ENCODE results near the gene PRMT2.
"Not testable (repeated sequence)": the region's sequence is repeated elsewhere in the genome, so short reads cannot be mapped to it uniquely, and the experiment has no call there.

Gene PRMT2

GRCh38 chr21:46617267-46618051 lies 18.0 kb upstream of the PRMT2 start:
- DNase-seq (ENCODE audit: low spot score) = no peak

DNA sequence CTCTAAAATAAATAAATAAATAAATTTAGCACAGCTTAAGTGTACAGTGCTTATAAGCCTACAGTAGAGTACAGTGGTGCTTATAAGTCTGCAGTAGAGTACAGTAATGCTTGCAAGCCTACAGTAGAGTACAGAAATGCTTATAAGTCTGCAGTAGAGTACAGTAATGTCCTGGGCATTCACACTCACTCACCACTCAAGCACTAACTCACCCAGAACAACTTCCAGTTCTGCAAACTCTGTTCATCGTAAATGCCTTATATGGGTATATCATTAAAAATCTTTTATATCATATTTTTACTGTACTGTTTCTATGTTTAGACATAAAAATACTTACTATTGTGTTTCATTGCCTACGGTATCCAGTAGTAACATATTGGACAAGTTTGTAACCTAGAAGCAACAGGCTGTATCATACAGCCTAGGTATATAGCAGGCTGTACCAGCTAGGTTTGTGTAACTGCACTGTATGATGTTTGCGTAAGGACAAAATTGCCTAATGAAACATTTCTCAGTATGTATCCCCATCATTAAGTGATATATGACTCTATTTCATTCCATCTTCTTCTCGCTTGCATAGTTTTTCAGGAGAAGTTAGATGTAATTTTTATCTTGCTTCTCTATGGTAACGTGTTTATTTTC lies 16.6 kb upstream of the PRMT2 start:
- no peak for DNase-seq (ENCODE audit: low spot score)

DNA sequence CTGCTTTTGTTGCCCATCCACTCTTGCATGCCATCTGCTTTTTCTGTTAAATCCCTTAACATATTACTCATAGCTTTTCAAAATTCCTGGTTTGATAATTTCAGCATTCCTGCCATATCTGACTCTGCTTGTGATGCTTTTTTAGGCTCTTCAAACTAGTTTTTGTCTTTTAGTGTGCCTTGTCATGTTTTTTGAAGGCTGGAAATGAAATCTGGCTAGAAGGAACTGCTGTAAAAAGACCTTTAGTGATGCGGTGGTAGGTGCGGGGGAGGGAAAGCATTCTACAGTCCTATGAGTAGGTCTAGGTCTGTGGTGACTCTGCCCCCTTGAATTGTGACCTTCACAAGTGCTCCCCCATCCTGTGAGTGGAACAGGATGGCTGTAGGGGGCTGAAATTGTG lies 15.6 kb upstream of the PRMT2 start:
- DNase-seq (ENCODE audit: low spot score) = no peak

DNA sequence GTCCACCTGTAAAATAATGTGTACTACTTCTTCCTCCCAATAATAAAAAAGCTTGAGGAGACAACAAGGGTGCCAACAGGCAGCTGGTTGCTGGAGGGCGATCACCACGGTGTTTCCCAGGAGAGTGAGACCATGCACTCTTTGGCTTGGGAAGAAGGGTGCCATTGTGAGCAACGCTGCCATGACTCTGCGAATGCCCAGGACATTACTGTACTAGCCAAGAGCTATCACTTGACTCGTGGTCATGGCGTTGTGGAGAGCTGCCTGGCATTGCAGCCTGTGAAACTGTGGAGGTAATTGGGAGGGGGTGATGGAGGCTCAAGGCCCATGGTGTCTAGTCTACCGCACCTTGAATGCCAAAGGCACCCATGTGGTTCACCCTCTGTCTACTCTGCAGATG lies 14.6 kb upstream of the PRMT2 start:
- no peak for DNase-seq (ENCODE audit: low spot score)

GRCh38 chr21:46621457-46622182 lies 13.9 kb upstream of the PRMT2 start:
- DNase-seq (ENCODE audit: low spot score) = no peak

DNA sequence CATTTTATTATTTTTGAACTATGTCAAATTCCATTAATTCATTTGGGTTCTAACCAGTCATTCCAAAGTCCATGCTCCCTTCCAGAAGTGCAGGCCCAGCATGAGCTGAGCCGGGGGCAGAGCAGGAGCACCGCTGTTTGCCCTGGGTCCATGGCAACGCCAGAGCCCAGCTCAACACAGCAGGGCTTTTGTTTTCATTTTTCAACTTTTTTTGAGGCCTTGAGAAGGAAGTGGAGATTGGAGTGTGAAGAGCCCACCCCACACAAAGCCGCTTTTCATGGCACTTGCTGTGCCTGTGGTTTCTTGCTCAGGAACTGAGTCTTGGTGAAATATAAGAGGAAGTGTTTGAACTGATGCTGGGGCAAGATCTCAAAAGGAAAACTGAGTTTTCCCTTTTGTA lies 13.2 kb upstream of the PRMT2 start:
- DNase-seq (ENCODE audit: low spot score) = peak; percentile 20

DNA sequence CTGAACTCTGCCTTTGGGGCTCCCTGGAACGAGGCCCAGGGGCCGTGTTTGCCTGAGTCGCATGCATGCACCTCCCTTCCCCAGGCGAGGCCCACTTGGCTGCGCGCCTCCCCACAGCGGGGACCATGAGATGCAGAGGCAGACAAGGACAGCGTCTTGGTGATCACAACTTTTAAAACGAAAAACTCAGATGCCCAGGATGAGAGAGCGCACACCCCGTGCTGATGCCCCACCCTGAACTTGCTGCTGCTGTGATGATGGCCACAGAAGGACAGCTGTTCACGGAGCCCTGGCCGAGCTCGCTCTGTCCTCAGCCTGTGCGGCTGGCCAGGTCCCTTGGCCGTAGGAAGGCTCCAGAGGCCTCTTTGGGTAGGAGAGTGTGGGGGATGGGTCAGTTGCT lies 11.4 kb upstream of the PRMT2 start:
- no peak for DNase-seq (ENCODE audit: low spot score)

- DNase-seq (ENCODE audit: low spot score) = no peak
Observed at GRCh38 chr21:46625759-46626158, 9.7 kb upstream of the PRMT2 start.

- DNase-seq (ENCODE audit: low spot score) = no peak
Observed at GRCh38 chr21:46626536-46626935, 8.9 kb upstream of the PRMT2 start.

- no peak for DNase-seq (ENCODE audit: low spot score)
Observed at GRCh38 chr21:46626975-46627501, 8.4 kb upstream of the PRMT2 start.

DNA sequence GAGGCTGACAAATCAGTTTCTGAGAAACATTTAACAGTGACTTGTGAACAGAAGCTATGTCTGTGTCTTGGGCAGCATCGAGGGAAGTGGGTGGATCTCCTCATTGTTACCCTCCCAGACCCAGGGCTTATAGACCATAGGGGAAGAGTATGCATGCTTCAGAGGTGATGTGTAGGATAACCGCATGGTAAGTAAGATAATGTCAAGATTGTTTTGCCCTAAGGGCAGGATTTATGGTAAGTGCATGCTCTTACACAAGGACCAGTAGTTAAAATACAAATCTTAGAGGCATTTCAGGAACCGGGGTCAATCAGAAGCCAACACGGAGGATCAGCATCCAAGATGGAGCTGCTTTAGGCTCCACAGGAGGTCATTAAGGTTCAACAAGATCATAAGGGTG lies 7.7 kb upstream of the PRMT2 start:
- no peak for DNase-seq (ENCODE audit: low spot score)

GRCh38 chr21:46628868-46629267 lies 6.6 kb upstream of the PRMT2 start:
- DNase-seq (ENCODE audit: low spot score) = no peak

GRCh38 chr21:46630915-46631314 lies 4.6 kb upstream of the PRMT2 start:
- DNase-seq (ENCODE audit: low spot score) = not testable (repeated sequence)

GRCh38 chr21:46633566-46633965 lies 1.9 kb upstream of the PRMT2 start:
- no peak for DNase-seq (ENCODE audit: low spot score)

DNA sequence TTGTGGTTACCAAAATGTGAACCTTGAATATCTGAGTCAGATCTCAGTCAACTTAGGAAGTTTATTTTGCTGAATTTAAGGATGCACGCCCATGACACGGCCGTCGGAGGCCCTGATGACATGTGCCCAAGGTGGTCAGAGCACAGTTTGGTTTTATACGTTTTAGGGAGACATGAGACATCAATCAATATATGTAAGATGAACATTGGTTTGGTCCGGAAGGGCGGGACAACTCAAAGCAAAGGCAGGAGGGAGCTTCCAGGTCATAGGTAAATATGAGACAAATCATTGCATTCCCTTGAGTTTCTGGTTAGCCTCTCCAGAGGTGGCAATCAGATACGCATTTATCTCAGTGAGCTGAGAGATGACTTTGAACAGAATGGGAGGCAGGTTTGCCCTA lies 1.0 kb upstream of the PRMT2 start:
- DNase-seq (ENCODE audit: low spot score) = no peak

DNA sequence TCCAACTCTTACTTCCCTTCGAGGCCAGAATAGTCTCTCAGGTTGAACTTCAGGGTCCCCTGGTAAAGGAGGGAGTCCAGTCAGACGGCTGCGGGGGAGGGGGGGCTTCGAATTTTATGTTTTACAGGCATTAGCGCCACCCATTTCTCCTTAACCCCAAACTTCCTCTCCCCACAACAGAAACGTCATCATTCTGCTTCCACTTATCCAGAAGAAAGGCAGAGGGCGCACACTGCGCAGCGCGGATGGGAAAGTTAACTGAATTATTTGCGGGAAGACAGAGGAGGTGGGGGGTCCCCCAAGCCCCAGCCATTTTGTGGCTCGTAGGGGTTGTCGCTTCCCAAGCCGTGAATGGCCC lies 529 bp upstream of the PRMT2 start:
- peak; percentile 79 for DNase-seq (ENCODE audit: low spot score)

DNA sequence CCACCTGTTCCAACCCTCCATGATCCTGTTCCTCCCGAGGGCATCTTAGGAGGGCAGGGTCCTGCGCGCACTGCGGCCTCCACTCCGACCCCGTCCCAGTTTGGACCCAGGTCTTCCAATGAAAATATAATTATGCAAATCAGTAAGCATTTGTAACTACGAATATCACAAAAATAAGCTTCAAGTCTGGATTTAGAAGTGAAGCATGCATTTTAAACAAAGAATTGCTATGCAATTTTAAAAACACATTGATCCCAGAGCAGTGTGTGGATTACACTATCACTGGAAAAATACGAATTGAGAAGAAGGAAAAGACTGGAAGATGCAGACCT lies 673 bp downstream of the PRMT2 start:
- no peak for DNase-seq (ENCODE audit: low spot score)

DNA sequence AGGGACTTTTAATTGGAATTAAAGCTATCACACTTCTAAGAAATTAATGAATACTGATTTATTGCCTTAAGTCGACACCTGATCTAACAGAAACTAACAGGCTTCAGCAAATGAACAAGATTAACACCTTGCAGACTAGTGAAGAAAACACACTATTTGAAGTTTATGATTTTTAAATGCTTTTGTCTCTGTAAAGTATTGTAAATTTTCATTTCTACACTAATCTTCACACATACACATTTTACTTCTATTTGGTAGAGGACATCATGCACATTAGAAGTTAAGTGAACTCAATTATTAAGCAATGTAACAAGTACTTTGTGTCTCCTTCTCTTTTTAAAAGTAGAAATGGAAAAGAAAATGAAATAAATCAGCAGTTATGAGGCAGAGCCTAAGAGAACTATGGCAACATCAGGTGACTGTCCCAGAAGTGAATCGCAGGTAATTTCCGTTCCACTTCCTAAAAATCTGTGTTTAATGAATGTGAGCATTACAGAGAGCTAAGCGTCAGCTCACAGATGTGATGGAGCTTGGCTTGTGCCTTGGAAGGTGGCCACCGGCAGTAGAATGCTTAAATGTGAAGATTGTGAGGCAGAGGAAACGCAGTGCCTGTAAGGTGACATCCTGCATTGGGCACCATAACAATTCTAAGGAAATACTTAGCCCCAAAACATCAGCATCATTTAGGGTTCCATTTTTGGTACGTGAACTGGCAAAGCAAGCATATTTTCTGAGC lies 1.2 kb downstream of the PRMT2 start:
- no peak for DNase-seq (ENCODE audit: low spot score)

GRCh38 chr21:46637952-46638746 lies 2.7 kb downstream of the PRMT2 start:
- DNase-seq (ENCODE audit: low spot score) = no peak

- peak; percentile 17 for DNase-seq (ENCODE audit: low spot score)
Observed at GRCh38 chr21:46639489-46640386, 4.3 kb downstream of the PRMT2 start.

DNA sequence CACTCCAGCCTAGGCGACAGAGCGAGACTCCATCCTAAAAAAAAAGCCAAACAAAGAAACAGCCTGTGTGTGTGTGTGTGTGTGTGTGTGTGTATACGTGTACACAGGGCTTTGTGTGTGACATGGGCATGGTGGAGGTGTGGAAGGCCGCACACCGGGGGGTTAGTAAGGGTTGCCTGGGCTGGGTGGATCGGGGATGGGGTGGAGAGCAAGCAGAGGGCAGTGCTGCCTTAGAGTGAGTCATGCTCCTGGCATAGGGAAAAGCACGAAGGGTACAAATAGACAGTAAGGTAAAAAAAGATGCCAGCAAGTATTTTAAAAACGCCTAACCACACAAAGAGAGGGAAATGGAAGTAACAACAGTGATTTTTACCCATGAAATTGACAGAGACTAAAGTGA lies 6.2 kb downstream of the PRMT2 start:
- no peak for DNase-seq (ENCODE audit: low spot score)

All from cerebellar cortex (tissue), 1 donor.